ENCODE results near the gene B3GNT7. TPM values are rescaled to one million over a fixed set of nuclear protein-coding genes. Genes with fewer than 3 reads are reported as not detected.

The B3GNT7 gene
- total and polyA plus RNA-seq, 2 experiments from 2014 or later: 44.2 to 89.4 TPM

- TF ChIP-seq ZNF331 (CRISPR knock-in tag; IDR thresholded peaks at IDR 0.05; ENCODE audit: low read depth) (no peak), JUNB (IDR thresholded peaks at IDR 0.05; ENCODE audit: unreplicated experiment) (no peak), EZH2 (IDR thresholded peaks at IDR 0.05; ENCODE audit: low read depth, unreplicated experiment) (no peak), CTCF (conservative IDR thresholded peaks at IDR 0.05; ENCODE audit: low read depth in 2 of 2) (0 out of 4 replicates have a peak, but pooled peaks of 1 of the 2 experiments have one; percentile 15), CREB1 (CRISPR knock-in tag; IDR thresholded peaks at IDR 0.05; ENCODE audit: low read depth) (no peak), REST (IDR thresholded peaks at IDR 0.05; ENCODE audit: unreplicated experiment) (no peak), EZH2phosphoT487 (IDR thresholded peaks at IDR 0.05; ENCODE audit: unreplicated experiment) (no peak)
- no peak for DNase-seq (ENCODE audit: low spot score)
- Histone ChIP-seq H3K4me1 (ENCODE audit: insufficient read depth) (peaks cover 32% of the 10 kb centered on the region), H4K20me1 (replicated peaks; ENCODE audit: insufficient read depth) (no peaks in the 10 kb centered on the region), H3K79me2 (replicated peaks; ENCODE audit: insufficient read depth) (peaks cover 17% of the 10 kb centered on the region), H3K27me3 (ENCODE audit: insufficient read depth) (no peaks in the 10 kb centered on the region), H3K36me3 (ENCODE audit: insufficient read depth) (no peaks in the 10 kb centered on the region), H3K27ac (ENCODE audit: low read depth) (no peak overlapping the region), H3K9me2 (ENCODE audit: insufficient read depth) (no peaks in the 10 kb centered on the region), H2AFZ (0 out of 2 replicates have a peak overlapping the region, but pooled peaks have one; percentile 28), H3K4me2 (peak overlapping the region; percentile 92), H3K4me3 (peak overlapping the region; percentile 73), H3F3A (replicated peaks; ENCODE audit: low read depth) (peaks cover 14% of the 10 kb centered on the region)
- no peak overlapping the region for H3K27ac Mint-ChIP-seq
- H3K9me3 Mint-ChIP-seq: no peaks in the 10 kb centered on the region
- peaks cover 27% of the 10 kb centered on the region for H3K27me3 Mint-ChIP-seq (ENCODE audit: insufficient read depth, low read depth, poor library complexity)
- H3K4me1 Mint-ChIP-seq: peaks cover 70% of the 10 kb centered on the region
- ATAC-seq: peak; percentile 2; the same call in 2 of the 3 replicates
- peak overlapping the region; percentile 73 for H3K4me3 Mint-ChIP-seq
- peaks cover 31% of the 10 kb centered on the region for H3K36me3 Mint-ChIP-seq (ENCODE audit: low read depth)
Measured at GRCh38 chr2:231396058-231396821, 730 bp downstream of the B3GNT7 start.
